ENCODE measurements around the gene PAFAH1B2. TPM values are rescaled to one million over a fixed set of nuclear protein-coding genes. Genes with fewer than 3 reads are reported as not detected.
"Not testable (repeated sequence)": the region's sequence is repeated elsewhere in the genome, so short reads cannot be mapped to it uniquely, and the experiment has no call there.

Gene PAFAH1B2
- total RNA-seq, 1 experiment from 2014 or later, result 161 TPM

DNA sequence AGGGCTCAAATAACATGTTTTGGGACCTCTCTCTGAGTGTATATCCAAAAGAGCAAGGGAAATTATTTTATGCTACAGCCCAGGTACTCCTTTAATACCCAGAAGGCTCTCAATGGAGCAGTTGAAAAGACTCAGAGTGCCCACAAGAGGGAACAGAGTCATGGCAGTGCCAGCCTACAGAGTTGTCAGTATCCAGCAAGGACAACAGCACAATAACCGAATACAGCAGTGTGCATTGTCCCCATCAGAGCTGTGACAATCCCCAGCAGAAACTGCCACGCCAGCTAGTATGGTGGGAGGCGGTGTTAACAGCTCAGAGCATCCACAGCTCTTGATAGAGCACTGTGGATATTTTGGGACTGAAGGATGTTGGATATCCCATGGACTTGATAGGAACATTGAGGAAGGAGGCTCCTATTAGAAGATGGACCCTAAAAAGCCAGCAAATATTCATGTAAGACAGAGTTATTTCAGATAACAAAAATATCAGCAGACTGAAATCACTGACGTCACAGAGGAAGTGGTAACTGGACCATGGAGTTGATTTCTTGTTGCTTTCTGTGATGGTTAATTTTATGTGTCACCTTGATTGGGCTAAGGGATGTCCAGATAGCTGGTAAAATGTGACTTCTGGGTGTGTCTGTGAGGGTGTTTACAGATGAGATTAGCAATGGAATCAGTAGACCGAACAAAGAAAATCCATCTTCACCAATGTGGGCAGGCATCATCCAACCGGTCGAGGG is 17.7 kb upstream of the PAFAH1B2 start:
- no peak for DNase-seq (ENCODE audit: low spot score)
- in situ Hi-C loops (cut with HindIII; ENCODE audit: low sequenced_read_pairs), result no loop called here

DNA sequence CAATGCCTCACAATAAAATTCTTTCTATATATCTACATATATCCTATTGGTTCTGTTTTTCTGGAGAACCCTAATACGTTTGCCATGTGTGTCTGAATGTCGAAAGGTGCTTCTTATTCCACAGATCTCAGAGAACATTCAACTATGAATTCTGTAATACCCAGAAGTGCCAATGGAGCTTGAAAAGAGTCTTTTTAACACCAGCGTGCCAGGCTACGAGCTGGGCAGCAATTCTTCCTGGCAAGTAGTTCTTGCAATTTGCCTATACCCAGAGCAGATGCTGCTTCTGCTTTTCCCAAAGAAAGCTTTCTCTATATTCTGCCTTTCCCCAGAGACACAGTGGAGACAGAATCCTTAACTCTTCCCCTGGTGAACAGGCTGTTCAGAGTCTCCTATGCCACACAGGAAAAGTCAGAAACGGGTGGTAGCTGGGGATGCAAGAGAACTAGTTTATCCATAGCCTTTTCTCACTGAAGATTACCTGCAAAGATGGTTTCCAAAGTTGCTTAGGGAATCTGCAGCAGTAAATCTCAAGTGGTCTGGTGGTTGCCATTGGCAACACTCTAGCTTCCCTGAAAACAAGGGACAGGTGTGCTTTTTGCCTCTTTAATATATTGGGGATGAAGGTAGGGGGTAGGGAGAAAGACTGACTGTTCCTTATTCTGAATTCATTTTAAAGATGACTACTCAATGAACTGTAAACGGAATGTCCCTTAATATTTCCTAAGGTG is 16.8 kb upstream of the PAFAH1B2 start:
- DNase-seq (ENCODE audit: low spot score), result no peak
- in situ Hi-C loops (cut with HindIII; ENCODE audit: low sequenced_read_pairs), result no loop called here

DNA sequence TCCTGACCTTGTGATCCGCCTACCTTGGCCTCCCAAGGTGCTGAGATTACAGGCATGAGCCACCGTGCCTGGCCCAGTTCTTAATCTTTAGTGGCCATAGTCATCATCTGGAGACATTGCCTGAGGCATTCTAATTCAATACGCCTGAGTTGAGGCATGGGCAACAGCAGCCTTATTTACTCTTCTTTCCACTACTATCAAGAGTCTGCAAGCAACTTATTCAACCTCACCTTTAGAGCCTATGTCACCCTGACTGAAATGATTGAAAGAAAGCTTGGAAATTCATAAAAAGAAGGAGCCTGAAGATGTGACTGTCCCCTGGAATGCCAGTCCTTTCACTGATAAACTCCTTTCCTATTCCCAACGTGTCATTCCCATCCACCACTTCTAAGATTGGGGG is 15.8 kb upstream of the PAFAH1B2 start:
- no peak for DNase-seq (ENCODE audit: low spot score)
- in situ Hi-C loops (cut with HindIII; ENCODE audit: low sequenced_read_pairs), result no loop called here

DNA sequence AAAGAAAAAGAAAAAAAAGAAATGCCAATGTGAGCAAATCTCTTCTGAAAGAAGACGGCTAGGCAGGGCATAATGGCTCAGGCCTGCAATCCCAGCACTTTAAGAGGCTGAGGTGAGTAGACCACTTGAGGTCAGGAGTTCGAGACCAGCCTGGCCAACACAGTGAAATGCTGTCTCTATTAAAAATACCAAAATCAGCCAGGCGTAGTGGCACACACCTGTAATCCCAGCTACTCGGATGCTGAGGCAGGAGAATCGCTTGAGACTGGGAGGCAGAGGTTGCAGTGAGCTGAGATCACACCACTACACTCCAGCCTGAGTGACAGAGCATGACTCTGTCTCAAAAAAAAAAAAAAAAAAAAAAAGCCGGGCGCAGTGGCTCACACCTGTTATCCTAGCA is 13.7 kb upstream of the PAFAH1B2 start:
- in situ Hi-C loops (cut with HindIII; ENCODE audit: low sequenced_read_pairs), result not testable (repeated sequence)

DNA sequence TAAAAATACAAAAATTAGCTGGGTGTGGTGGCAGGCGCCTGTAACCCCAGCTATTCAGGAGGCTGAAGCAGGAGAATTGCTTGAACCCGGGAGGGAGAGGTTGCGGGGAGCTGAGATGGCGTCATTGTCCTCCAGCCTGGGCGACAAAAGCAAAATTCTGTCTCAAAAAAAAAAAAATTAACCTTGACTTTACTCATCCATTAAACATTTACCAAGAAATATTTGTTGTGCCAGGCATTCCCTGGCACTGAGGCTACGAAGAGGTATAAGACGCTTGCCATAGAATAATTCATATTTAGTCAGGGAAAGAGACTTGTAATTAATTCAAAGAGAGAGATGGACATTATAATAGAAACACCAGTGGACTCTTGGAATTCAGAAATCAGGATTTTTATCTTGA is 13.2 kb upstream of the PAFAH1B2 start:
- no peak for DNase-seq (ENCODE audit: low spot score)
- in situ Hi-C loops (cut with HindIII; ENCODE audit: low sequenced_read_pairs), result no loop called here

More for the DNA sequence above, 13.7 kb upstream of the PAFAH1B2 start:
- DNase-seq (ENCODE audit: low spot score), result not testable (repeated sequence)

DNA sequence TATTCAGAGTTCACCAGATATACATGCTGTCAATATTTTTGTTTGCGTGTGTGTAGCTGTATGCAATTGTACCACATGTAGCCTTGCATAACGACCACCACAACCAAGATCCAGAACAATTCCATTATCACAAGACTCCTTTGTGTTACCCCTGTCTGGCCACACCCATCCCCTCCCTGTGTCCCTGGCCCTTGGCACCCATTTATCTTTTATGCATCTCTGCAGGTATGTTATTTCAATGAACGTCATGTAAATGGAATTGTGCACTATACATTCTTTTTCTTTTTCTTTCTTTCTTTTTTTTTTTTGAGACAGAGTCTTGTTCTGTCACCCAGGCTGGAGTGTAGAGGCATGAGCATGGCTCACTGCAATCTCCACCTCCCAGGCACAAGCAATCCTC is 9.7 kb upstream of the PAFAH1B2 start:
- in situ Hi-C loops (cut with HindIII; ENCODE audit: low sequenced_read_pairs), result no loop called here
- DNase-seq (ENCODE audit: low spot score), result no peak

DNA sequence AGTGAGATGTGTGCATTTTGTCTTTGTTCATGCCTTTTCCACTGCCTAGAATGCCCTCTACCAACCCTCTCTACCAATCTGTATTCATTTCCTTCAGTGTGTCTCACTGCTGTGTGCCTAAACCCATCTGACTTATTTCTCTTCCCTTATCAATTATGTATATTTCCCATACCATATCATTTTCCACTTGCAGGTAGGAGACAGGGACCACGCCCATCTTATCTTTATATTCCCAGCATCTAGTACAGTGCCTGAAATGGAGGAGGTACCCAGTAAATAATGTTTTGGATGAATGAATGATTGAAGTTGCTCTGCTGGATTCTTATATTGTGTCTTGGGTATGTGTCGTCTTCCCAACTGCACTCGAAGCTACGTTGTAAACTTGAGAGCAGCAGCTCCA is 9.1 kb upstream of the PAFAH1B2 start:
- in situ Hi-C loops (cut with HindIII; ENCODE audit: low sequenced_read_pairs); DNase-seq (ENCODE audit: low spot score): not testable (repeated sequence)

DNA sequence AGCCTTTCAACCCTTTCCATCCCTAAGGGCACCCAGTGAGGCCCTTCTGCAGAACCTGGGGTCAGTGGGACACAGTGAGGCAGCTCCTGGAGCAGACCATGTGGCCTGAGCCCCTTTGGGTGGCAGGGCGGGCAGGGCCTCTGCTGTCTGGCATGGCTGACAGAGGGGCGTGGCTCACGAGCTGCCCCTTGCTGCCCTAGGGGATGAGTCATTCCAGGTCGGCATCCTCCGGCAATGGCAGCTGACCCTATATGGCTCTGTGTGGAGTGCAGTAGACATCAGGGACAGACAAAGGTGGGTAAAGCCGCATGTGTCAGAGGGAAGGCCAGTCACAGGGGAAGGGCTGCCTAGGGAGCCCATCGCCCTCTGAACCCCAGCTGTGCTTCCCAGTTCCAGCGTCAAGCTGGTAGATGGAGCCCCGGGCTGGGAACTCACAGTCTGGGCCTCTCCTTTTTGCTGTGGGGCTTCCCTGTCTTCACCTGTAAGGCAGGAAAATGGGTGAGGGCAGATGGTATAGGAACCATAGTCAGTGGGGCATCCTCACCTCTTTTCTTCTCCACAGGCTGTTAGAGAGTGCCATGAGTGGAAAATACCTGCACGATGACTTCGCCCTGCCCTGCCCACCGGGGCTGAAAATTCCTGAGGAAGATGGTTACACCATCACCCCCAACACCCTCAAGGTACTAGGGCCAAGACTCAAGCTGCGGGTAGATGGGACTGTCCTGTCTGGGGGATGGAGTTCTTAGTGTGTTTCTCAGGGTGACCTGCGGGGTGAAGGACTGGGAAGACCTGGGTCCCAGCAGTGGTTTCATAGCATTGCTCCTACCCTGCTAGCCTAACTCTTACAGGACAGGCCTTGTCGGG is 6.6 kb upstream of the PAFAH1B2 start:
- in situ Hi-C loops (cut with HindIII; ENCODE audit: low sequenced_read_pairs); DNase-seq (ENCODE audit: low spot score): not testable (repeated sequence)

DNA sequence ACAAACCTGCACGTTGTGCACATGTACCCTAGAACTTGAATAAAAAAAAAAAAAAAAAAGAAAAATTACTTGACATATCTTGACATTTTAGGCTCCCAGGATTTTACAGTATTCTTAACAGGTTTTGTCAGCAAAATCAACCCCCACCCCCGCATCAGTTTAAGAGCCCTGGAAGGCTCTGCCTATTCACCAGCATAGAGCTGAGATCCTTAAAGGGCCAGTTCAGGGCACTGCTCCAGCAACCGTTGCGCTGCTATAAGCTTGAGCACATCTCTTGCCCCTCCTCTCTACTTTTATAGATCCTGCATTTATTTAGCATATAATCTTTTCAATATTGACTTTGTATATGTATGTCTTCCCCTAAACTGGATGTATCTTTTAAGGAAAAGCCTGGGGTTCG is 697 bp upstream of the PAFAH1B2 start:
- peak; percentile 92 for DNase-seq (ENCODE audit: low spot score)
- in situ Hi-C loops (cut with HindIII; ENCODE audit: low sequenced_read_pairs), result no loop called here

DNA sequence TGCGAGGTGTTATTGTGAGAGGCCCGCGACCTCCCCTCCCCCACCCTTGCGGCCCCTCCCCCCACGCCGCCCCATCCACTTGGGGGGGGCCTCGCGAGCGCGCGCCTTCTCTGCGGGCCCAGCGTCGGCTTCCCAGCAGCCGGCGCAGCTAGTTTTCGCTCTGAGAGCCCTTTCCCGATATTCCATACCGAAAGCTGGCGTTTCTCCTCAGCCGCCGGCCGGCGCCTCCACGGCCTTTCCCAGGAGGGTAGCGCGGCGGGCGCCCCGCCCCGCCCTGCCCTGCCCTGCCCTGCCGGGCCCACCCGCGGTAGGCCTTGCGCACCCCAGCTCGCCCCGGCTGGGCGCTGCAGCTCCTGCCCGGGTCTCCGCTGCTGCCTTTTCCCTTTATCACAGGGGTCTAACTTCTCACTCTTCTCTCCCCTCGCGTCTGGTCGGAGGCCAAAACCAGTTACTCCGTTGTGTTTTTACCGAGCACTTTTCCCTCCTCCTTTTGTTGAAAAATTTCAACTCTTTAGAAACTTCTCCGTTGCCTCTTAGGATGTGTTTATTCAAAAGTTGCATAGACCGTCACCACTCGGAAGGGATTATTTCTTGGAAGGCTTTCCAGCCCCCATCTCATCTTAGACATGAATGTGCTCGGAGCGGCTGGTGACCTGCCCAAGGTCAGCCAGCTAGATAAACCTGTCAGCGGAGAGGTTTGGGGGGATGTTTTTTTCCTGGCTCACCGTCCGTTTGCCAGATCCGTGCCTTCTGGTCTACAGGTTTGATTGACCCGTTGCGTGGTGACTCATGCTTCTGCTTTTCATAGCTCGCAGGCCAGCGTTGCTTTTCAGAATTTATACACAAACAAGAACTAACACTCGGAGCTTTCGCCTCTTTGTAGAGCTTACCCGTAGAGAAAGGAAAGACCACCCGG is 648 bp downstream of the PAFAH1B2 start:
- in situ Hi-C loops (cut with HindIII; ENCODE audit: low sequenced_read_pairs), result no loop called here
- peak; percentile 33 for DNase-seq (ENCODE audit: low spot score)

DNA sequence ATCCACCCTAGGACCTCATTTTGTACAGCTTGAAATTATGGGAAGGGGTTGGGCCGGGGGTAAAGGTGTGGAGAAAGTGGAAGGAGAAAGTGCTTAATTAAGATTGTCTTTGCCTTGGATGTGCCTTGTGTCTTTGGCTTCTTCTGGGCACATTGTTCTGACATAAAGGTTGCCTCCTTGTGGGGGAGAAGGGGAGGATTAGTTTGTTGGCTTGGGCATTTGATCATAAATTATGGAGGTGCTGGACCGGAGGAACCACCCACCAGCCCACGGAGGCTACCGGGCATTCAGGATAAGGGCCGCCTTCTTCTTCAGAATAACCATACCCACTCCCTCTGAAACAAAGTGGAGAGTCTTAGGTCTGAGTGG is 1.3 kb downstream of the PAFAH1B2 start:
- DNase-seq (ENCODE audit: low spot score), result no peak
- in situ Hi-C loops (cut with HindIII; ENCODE audit: low sequenced_read_pairs), result no loop called here

DNA sequence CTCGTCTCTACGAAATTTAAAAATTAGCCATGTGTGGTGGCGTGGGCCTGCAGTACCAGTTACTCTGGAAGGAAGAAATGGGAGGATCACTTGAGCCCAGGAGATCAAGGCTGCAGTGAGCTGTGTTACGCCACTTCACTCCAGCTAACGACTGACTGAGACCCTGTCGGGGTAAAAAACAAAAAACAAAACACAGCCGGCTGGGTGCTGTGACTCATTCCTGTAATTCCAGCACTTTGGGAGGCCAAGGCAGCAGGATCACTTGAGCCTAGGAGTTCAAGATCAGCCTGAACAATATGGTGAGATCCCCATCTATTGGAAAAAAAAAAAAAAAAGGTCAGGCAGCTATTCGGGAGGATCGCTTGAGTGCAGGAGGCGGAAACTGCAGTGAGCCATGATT is 2.4 kb downstream of the PAFAH1B2 start:
- no peak for DNase-seq (ENCODE audit: low spot score)
- in situ Hi-C loops (cut with HindIII; ENCODE audit: low sequenced_read_pairs), result no loop called here

DNA sequence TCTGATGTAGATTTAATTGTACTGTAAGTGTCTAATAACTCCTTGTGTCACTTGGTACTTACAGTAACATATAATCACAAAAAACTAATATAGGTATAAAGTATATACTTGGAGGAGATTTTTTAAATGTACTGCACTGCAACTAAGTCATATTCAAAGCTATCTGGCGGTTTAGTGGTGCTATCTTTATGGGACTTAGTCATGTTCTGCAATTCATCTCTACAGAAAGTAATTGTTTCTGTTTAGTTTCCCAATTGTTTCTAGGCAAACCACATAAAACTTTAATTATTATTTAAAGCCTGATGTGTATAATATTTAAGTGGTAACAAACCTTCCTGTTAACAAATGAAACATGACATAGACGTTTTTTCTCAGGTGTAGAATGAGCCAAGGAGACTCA is 8.0 kb downstream of the PAFAH1B2 start:
- in situ Hi-C loops (cut with HindIII; ENCODE audit: low sequenced_read_pairs), result no loop called here
- DNase-seq (ENCODE audit: low spot score), result no peak

DNA sequence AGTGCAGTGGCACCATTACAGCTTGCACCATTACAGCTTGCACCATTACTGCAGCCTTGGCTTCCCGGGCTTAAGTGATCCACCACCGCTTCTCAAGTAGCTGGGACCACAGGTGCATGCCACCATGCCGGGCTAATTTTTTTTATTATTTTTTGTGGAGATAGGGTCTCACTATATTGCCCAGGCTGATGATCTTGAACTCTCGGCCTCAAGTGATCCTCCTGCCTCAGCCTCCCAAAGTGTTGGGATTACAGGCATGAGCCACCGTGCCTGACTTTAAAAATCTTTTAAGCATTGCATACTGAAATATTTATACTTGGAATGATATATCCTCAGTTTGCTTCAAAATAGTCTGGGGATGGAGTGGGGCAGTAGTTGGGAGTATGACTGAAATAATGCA is 10.4 kb downstream of the PAFAH1B2 start:
- in situ Hi-C loops (cut with HindIII; ENCODE audit: low sequenced_read_pairs), result no loop called here
- no peak for DNase-seq (ENCODE audit: low spot score)

DNA sequence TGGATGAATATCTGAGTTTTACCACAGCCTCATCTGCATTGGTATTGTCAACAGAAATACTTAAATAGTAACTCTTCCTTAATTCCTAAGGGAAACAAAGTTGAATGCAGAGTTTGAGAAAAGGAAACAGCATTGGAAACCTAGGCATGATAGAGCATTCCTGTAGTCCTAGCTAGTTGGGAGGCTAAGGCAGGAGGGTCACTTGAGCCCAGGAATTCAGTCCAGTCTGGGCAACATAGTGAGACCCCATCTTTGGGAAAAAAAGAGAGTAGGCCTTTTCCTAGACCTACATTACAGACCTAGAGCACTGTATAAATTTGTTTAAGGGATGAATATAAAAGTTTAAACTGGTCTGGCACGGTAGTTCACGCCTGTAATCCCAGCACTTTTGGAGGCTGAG is 13.4 kb downstream of the PAFAH1B2 start:
- in situ Hi-C loops (cut with HindIII; ENCODE audit: low sequenced_read_pairs), result no loop called here

DNA sequence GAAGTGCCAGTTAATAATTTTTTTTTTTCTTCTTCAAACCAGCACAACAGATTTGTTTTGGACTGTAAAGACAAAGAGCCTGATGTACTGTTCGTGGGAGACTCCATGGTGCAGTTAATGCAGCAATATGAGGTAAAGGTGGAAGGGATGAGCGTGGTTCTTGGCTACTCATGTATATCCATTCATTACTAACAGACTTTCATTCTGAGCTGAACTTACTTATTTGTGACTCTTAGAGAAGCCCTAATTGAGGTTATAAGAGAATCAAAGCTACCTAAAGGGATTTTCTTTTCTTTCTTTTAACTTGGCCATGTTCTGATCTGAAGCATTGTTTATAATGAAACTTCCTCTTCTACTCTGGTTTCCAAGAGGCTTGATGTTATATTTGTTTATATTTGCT is 15.8 kb downstream of the PAFAH1B2 start:
- in situ Hi-C loops (cut with HindIII; ENCODE audit: low sequenced_read_pairs), result no loop called here
- DNase-seq (ENCODE audit: low spot score), result no peak

More for the DNA sequence above, 13.4 kb downstream of the PAFAH1B2 start:
- no peak for DNase-seq (ENCODE audit: low spot score)

DNA sequence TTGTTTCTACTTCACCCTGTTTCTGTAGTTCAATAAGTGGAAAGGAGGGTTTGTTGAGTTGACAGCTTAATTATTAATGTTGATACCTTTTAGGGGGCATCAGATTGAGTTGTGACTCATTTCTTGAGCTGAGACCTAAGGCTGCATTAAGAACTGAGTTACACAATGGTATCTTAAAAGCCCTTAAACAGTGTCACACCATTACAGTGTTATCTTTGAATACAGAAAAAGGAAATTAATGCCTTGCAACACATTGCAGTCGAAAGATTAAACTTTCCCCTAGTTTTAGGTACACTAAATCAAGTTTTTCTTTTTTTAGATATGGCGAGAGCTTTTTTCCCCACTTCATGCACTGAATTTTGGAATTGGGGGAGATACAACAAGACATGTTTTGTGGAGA is 16.7 kb downstream of the PAFAH1B2 start:
- in situ Hi-C loops (cut with HindIII; ENCODE audit: low sequenced_read_pairs), result no loop called here
- DNase-seq (ENCODE audit: low spot score), result no peak

DNA sequence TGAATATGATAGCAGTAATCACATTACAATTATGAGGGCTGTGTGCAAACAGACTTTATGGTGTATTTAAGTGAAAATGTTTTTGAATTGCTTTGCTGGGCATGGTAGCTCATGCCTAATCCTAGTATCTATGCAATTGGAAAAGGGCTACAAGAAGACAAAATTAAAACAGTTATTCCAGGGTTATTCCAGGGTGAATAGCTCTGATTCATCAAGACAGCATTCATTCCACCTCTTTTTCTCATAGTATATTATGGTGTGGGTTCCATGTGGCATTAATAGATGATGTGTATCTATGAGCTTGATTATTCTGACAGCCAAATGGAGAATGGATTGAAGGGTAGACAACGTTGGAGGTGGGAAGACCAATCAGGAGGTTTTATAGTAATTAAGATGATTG is 22.4 kb downstream of the PAFAH1B2 start:
- in situ Hi-C loops (cut with HindIII; ENCODE audit: low sequenced_read_pairs), result no loop called here
- DNase-seq (ENCODE audit: low spot score), result no peak

DNA sequence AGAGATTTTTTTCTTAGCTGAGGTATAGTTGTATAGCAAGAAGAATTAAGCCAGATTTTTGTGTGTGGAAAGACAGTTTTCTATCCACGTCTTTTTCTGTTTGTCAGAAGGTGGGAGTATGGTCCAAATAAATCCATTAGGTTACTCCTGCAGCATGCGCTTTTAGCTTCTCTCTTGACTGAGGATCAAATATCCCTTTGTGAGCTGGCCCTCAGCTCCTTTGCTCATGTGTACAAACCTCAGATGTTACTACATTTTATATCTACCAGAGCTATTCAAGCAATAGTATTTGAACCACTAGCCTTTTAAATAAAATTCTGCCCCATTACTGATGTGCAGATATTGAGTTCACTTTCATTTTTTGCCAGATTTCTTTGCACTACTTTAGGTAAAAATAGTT is 25.6 kb downstream of the PAFAH1B2 start:
- in situ Hi-C loops (cut with HindIII; ENCODE audit: low sequenced_read_pairs), result no loop called here
- DNase-seq (ENCODE audit: low spot score), result no peak

Data from G401 (cell line).